T-helper 2 cell treated with Interferon-gamma antibody and Interleukin-4, amounts not matched to agents 100 ng/mL and 5 ng/mL, for 36 hours (primary cell): ENCODE measurements around the gene TBC1D20. TPM values are rescaled to one million over a fixed set of nuclear protein-coding genes. Genes with fewer than 3 reads are reported as not detected.
"Not testable (repeated sequence)": the region's sequence is repeated elsewhere in the genome, so short reads cannot be mapped to it uniquely, and the experiment has no call there.

Source experiments
- intact Hi-C: fragments of 100-400 bp; cut with micrococcal nuclease; formaldehyde crosslinking; loops from one replicate; pipeline ENCODE4 v1.15.1; 2023
- total RNA-seq: library from RNA; stranded (reverse); gene quantifications from 2 replicates; pipeline ENCODE4 v1.2.3, GENCODE V29; 2022

The TBC1D20 gene
- total RNA-seq, 1 donor from 2014 or later: 32.2 TPM

DNA sequence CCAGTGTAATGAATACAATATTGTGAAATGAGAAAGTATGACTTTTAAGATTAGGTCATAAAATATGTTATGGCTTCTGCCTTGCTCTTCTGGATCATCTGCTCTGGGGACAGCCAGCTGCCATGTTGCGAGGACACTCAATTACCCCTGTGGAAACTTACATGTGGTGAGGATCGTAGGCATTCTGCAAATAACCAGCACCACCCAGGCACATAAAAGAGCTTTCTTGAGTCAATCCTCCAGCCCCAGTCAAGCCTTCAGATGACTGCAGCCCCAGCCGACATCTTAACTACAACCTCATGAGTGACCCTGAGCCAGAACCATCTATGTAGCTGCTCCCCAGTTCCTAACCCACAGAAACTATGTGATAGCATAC lies 58.8 kb downstream of the TBC1D20 start:
- intact Hi-C loops: loop anchor here (10.0 kb wide), 1 partner anchor 431 kb away; the partner anchor contains the start of gene FAM110A

DNA sequence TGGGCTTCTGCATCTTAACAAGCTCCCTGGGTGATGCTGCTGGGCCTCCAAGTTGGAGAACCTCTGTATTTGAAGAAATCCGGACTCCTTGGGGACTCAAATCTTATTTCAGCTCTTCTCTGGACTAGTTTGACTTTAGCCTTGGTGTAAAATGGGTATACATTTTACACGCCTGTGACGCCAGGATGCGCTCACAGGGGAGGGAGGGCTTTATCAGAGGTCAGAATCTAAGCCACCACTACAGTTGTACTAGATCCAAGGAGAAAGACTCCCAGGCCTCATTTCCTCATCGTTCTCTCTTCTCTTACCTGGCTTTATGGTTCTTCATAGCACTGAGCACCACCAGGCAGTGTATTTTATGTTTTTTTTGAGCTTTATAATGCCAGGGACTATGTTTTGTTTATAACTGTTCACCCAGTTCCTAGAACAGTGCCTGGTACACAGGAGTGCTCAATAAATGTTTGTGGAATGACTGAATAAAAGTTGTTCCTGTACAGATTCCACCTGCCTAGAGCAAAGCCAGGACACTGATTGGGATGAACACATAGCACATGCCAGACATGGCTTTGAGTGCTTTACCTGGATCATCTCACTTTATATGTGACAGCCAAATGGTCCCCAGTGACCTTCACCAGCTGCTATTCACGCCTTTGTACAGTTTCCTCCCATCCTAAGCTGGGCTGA lies 59.3 kb downstream of the TBC1D20 start:
- intact Hi-C loops: loop anchor here (10.0 kb wide), 1 partner anchor 432 kb away; the partner anchor contains the start of gene FAM110A

DNA sequence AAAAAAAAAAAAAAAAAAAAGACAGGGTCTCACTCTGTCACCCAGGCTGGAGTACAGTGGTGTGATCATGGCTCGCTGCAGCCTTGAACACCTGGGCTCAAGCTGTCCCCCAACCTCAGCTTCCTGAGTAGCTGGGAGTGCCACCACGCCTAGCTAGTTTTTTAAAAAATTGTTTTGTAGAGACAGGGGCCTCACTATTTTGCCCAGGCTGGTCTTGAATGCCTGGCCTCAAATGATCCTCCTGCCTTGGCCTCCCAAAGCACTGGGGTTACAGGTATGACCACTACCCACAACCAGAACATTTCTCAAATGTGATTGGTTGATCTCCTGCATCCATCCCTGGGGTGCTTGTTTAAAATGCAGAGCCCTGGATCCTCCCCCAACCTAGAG lies 59.8 kb downstream of the TBC1D20 start:
- intact Hi-C loops: loop anchor here (10.0 kb wide), 1 partner anchor 432 kb away; the partner anchor contains the start of gene FAM110A

DNA sequence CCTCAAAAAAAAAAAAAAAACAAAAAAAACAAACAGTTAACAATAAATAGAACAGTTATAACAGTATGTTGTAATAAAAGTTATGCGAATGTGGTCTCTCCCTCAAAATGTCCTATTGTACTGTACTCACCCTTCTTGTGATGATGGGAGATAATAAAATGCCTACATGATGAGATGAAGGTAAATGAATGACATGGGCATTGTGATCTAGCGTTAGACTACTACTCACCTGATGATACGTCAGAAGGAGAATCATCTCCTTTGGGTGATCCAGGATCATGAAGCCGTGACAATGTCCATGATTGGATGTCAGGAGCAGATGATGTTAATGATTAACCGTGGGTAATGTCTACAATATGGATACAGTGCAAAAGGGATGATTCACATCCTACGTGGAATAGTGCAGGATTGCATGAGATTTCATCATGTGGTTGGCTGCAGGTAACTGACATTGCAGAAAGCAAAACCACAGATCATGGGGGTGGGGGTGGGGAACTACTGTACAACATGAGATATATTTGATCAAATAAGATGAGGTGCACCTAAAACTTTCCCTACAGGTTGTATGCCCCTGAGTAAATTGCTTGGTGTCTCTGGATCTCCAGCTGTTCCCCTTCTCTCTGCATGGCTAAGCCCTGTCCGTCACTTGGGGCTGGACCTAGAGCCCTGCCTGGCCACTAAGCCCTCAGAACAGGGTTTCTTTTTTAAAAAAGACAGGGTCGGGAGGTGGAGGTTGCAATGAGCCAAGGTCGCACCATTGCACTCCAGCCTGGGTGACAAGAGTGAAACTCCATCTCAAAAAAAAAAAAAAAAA lies 60.4 kb downstream of the TBC1D20 start:
- intact Hi-C loops: loop anchor here (10.0 kb wide), 1 partner anchor 433 kb away; the partner anchor contains the start of gene FAM110A

DNA sequence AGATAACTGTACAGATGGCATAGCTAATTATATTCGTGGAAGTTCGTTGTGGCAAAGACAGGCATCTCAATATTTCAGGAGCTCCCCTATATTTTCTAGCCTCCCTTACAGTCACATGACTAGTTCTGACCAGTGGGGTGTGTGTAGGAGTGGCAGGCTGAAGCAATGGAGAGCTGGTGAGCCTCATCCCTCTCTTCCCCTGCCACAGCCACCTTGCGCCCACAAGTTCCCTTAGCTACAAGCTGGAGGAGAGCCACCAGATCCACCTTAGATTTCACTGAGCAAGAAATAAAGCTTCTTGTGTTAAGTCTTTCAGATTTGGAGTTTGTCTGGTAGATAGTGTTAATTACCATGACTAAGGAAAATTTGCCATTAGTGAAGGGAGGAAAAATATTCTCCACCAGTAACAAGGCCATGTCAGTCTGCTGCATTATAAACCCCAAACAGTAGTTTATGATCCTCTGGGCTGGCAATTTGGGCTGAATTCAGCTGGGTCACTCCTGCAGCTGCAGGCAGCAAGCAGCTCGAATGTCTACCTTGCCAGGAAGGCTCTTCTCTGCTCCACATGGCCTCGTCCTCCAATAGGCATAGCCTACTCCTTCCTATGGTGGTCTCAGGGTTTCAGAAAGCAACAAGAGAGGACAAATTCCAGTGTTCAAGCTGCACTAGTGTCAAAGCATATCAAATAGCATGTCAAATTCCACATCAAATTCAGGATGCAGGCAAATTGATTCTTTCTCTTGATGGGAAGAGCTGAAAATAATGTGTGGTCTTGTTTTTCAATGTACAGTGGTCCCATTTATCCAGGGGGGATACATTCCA lies 61.7 kb downstream of the TBC1D20 start:
- intact Hi-C loops: loop anchor here (10.0 kb wide), 1 partner anchor 434 kb away; the partner anchor contains the start of gene FAM110A

DNA sequence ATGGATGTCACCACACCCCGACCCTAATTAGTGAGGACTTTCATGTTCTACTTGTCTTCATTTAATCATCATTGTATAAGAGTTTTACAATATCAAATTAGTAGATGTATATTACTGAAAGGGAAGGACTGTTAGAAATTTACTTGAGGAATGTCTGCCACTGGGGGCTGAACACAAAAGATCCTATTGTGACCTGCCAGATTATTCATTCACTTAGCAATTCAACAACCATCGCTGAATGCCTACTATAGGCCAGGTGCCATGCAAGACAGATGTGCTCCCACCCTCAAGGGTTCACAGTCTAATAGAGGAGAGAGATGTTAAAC lies 62.2 kb downstream of the TBC1D20 start:
- intact Hi-C loops: loop anchor here (10.0 kb wide), 1 partner anchor 435 kb away; the partner anchor contains the start of gene FAM110A

DNA sequence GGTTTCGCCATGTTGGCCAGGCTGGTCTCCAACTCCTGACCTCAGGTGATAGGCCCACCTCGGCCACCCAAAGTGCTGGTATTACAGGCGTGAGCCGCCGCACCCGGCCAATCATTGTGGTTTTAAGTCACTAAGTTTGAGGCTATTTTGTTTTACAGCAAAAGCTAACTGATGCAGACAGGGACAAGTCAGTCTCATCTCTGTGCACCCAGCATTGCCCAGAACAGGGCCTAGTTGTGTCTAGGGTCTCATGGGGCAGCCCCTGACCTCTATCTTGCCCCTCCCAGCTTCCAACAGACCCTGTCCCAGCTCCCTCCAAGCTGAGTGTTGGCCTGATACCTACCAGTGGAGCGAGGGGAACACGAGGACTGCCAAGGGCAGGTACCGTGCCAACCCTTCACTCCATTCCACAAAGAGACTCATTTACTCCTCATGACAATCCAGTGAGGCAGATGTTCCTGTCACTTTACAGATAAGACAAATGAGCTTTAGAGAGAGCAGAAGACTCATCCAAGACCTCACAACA lies 63.1 kb downstream of the TBC1D20 start:
- intact Hi-C loops: no loop called here

DNA sequence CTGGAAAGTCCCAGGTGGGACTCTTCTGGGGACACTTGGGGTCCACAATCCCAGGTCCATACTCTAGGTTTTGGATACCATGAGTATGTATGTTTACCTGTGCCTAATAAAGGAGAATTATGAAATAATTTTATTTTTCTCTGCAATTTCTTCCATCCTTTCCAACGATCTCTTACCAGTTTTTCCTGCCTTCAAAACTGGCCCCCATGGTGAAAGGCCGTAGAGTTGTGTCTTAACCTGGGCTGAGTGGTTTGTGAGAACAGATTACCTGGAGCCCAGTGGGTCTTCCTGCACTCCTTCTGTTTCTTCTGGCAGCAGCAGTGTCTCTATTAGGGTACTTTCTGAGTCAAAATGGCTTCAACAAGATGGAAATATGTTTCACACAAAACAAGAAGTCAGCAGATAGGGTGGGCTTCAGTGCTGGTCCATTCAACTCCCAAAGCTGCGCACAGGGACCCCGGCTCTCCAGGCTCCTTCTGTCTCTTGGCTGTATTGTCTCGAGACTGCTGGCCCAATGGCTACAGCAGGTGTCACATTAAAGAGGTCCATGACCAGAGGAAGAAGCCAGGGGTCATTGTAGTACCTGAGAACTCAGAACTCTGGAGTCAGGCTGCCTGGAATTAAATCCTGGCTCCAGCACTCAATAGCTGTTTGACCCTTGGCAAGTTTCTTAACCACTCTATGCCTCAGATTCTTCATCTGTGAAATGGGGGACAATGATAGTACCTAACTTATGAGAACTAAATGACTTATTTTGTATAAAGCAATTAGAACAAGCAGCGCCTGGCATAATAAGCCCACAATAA lies 64.7 kb downstream of the TBC1D20 start:
- intact Hi-C loops: no loop called here

DNA sequence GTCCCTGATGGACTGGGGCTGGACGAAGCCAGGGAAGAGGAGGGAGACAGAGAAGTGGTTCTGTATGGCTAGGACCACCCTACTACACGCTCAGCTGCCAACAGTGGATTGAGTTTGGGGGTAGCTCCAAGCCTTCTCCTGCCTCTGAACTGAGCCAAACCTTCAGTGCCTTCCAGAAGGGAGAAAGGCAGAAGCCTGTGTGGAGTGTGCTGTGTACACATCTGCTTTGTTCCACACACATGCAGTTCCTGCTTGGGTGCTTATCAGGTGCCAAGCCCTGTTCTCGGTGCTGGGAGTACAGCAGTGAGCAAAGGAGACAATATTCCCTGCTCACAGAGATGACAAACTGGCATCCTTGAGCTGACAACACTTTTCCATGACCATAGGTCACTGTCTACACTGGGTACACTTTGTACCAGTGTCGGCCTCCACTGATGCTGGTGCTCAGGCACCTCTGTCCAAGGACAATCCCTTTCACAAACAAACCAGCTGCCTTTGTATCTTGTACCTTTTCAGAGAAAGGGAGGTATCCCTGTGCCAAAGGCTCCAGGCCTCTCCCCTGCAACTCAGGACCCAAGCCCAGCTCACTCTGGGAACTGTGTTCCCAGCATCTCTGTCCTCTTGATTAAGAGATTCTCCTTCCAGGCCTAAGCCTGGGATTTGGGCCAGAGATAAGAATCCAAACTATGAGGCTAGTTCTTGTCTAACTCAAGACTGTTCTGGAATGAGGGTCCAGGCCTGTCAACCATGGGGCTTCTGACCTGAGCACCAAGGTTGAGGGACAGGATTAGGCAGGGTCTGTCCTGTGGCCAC lies 65.5 kb downstream of the TBC1D20 start:
- intact Hi-C loops: no loop called here

DNA sequence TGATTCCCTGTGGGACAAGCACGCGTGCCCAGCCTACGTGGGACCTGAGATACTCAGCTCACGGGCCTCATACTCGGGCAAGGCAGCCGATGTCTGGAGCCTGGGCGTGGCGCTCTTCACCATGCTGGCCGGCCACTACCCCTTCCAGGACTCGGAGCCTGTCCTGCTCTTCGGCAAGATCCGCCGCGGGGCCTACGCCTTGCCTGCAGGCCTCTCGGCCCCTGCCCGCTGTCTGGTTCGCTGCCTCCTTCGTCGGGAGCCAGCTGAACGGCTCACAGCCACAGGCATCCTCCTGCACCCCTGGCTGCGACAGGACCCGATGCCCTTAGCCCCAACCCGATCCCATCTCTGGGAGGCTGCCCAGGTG lies 66.1 kb downstream of the TBC1D20 start:
- intact Hi-C loops: no loop called here

DNA sequence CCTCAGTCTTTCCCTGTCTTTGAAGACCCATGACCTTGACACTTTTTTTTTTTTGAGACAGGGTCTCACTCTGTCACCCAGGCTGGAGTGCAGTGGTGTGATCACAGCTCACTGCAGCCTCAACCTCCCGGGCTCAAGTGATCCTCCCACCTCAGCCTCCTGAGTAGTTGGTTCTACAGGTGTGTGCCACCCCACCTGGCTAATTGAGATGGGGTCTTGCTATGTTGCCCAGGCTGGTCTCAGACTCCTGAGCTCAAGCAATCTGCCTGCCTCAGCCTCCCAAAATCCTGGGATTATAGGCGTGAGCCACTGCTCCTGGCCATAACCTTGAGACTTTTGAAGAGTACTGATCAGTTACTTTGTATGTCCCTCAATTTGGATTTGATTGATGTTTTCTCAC lies 69.0 kb downstream of the TBC1D20 start:
- intact Hi-C loops: not testable (repeated sequence)

DNA sequence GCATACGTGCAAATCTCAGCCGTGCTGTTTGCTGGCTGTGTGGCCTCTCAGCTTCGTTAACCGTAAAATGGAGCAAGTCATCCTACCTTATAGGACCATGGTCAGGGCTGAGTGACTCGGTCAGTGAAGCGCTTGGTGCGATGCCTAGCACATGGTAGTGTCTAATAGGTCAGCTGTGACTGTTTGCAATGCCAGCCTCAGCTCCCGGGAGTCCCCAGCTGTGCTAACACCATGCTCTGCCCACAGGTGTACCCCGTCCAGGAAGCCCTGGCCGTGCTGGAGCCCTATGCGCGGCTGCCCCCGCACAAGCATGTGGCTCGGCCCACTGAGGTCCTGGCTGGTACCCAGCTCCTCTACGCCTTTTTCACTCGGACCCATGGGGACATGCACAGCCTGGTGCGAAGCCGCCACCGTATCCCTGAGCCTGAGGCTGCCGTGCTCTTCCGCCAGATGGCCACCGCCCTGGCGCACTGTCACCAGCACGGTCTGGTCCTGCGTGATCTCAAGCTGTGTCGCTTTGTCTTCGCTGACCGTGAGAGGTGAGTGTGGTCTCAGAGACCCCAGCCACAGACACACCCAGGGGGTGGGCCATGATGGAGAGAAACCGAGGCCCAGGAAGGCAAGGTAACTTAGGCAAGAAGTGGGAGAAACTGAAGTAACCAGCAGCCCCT lies 71.2 kb downstream of the TBC1D20 start:
- intact Hi-C loops: no loop called here

DNA sequence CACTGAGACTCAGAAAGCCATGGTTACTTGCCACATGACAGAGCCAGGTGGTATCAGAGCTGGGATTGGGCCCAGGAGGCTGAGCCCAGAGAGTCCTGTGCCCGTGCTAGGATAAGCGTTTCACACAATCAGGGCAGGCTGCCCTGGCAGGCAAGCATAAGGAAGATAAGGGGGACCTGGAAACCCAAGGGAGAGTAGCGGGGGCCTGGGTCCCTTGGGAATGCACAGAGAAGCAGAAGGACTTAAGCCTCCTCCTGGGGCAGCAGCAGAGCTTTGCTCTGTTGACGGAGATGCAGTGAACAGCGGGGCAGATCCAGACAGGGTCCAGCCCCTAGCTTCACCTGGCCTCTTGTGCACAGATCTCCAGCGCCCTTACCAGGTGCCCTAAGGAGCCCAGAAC lies 73.1 kb downstream of the TBC1D20 start:
- intact Hi-C loops: no loop called here

DNA sequence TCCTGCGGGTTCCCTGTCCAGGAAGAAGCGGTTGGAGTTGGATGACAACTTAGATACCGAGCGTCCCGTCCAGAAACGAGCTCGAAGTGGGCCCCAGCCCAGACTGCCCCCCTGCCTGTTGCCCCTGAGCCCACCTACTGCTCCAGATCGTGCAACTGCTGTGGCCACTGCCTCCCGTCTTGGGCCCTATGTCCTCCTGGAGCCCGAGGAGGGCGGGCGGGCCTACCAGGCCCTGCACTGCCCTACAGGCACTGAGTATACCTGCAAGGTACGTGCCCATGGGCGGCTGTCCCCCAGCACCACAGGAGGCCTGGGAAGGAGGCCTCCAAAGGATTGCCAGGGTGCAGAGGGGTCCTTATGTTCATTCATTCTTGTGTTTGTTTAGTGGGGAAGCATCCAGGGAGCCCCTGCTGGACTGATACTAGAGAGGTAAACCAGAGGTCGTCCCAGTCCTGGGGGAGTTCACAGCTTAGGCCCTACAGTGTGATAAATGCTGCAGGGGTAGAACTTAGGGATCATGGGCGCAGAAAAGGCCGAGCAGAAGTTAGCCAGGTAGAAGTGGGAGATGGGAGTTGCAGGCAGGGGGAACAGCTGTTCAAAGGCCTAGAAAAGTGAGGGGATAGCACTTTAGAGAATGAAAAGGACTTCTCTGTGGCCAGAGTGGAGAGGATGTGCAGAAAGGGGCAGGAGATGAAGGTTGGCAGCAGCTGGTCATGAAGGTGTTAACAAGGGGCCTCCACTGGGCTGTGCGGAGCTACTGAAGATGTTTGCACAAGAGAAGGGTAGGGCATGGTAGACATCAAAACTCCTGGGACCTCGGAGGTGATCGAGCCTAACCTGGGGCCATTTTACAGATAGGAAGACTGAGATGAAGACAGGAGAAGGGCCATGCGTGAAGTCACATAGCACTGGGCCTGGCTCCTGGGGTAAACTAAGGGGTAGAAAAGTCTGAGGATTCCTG lies 74.0 kb downstream of the TBC1D20 start:
- intact Hi-C loops: no loop called here

DNA sequence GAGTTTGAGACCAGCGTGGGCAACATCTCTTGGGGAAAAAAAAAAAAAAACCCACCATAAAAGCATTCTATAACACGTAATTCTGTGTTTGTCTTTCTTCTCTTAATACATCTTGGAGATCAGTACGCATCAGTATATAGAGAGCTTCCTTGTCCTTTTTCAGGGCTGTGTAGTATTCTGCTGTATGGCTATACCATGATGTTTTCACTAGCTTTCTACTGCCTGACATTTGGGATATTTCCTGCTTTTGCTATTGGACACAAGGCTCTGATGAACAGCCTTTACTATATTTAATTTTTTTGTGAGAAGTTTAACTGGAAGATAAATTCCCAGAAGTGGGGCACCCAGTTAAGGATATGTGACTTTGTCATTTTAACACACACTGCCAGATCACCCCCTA lies 74.8 kb downstream of the TBC1D20 start:
- intact Hi-C loops: no loop called here

DNA sequence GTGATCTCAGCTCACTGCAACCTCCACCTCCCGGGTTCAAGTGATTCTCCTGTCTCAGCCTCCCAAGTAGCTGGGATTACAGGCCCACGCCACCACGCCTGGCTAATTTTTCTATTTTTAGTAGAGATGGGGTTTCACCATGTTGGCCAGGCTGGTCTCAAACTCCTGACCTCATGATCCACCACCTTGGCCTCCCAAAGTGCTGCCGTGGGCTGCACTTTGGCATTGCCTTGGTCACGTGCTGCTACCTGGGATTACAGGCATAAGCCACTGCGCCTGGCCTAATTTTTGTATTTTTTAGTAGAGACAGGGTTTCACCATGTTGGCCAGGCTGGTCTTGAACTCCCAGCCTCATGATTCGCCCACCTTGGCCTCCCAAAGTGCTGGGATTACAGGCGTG lies 75.7 kb downstream of the TBC1D20 start:
- intact Hi-C loops: not testable (repeated sequence)
